ENCODE measurements around the gene SLC25A38. TPM values are rescaled to one million over a fixed set of nuclear protein-coding genes. Genes with fewer than 3 reads are reported as not detected.

Gene SLC25A38
- total and polyA plus RNA-seq, 9 of the 15 experiments (the other 6 are each of a cell fraction or from before 2014, with no cell fraction given) = 13.5 to 51.1 (median 30.6) TPM

DNA sequence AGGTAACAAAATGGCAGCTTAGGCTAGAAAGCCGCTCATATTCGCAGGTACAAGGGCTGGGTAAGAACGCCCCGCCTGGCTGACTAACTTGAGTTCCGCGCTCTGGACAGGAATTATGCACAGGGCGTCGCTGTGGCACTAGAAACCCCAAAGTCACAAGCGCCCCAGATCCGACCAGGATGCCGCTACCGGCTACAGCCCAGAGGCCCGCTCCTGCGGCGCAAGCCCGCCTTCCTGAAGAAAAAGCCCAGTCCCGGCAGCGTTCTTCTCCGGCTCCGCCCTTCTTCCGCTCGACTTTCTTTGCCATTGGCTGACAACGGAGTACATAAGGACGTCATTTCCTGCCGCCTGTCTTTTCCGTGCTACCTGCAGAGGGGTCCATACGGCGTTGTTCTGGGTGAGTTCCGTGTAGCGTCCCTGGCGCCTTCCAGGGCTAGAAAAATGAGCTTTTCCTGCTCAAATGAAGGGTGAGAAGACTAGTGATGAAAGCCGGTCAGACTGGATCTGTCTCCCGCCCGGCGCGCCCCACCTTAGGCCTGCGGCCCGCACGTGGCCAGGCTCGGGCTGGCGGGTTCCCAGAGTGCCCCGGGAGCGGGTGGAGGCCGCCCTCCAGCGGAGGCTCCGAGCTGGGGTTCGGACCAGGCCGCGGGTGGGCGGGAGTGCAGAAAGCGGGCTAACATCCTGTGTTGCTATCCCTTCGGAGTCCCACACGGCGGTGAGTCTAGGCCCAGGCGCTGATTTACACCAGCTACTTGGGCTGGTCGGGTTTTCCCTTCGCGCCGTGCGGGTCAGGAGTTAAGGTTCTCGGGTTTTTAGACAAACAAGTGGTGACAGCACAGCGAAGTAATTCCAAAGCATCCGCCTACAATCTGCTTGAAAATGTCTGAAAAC lies 23.4 kb downstream of the SLC25A38 start, which contains the start of gene RPSA (continued):
- TF ChIP-seq HDAC3 (IDR thresholded peaks at IDR 0.05; ENCODE audit: borderline replicate concordance, partially characterized antibody) = peak; percentile 27
- TF ChIP-seq, protein P1, sequence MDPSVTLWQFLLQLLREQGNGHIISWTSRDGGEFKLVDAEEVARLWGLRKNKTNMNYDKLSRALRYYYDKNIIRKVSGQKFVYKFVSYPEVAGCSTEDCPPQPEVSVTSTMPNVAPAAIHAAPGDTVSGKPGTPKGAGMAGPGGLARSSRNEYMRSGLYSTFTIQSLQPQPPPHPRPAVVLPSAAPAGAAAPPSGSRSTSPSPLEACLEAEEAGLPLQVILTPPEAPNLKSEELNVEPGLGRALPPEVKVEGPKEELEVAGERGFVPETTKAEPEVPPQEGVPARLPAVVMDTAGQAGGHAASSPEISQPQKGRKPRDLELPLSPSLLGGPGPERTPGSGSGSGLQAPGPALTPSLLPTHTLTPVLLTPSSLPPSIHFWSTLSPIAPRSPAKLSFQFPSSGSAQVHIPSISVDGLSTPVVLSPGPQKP (CRISPR knock-in tag; IDR thresholded peaks at IDR 0.05) = no peak
- TF ChIP-seq DDX20 (tag; IDR thresholded peaks at IDR 0.05; ENCODE audit: low read depth) = no peak
- no peak for TF ChIP-seq MBD1 (CRISPR knock-in tag; IDR thresholded peaks at IDR 0.05)
- TF ChIP-seq, protein P2, sequence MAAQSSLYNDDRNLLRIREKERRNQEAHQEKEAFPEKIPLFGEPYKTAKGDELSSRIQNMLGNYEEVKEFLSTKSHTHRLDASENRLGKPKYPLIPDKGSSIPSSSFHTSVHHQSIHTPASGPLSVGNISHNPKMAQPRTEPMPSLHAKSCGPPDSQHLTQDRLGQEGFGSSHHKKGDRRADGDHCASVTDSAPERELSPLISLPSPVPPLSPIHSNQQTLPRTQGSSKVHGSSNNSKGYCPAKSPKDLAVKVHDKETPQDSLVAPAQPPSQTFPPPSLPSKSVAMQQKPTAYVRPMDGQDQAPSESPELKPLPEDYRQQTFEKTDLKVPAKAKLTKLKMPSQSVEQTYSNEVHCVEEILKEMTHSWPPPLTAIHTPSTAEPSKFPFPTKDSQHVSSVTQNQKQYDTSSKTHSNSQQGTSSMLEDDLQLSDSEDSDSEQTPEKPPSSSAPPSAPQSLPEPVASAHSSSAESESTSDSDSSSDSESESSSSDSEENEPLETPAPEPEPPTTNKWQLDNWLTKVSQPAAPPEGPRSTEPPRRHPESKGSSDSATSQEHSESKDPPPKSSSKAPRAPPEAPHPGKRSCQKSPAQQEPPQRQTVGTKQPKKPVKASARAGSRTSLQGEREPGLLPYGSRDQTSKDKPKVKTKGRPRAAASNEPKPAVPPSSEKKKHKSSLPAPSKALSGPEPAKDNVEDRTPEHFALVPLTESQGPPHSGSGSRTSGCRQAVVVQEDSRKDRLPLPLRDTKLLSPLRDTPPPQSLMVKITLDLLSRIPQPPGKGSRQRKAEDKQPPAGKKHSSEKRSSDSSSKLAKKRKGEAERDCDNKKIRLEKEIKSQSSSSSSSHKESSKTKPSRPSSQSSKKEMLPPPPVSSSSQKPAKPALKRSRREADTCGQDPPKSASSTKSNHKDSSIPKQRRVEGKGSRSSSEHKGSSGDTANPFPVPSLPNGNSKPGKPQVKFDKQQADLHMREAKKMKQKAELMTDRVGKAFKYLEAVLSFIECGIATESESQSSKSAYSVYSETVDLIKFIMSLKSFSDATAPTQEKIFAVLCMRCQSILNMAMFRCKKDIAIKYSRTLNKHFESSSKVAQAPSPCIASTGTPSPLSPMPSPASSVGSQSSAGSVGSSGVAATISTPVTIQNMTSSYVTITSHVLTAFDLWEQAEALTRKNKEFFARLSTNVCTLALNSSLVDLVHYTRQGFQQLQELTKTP (IDR thresholded peaks at IDR 0.05; ENCODE audit: low read depth in 1 of 2, partially characterized antibody in 2 of 2) = peak; percentile 35 to 82
- TF ChIP-seq GTF2B (IDR thresholded peaks at IDR 0.05; ENCODE audit: extremely low read depth, insufficient read length) = peak; percentile 83
- peak; percentile 68; the same call in 1 of the 2 replicates for TF ChIP-seq BRD4 (IDR thresholded peaks at IDR 0.05)
- no peak for TF ChIP-seq NR0B1 (IDR thresholded peaks at IDR 0.05; ENCODE audit: partially characterized antibody)
- TF ChIP-seq SIN3B (IDR thresholded peaks at IDR 0.05; ENCODE audit: low read depth) = peak; percentile 90
- peak; percentile 84 for TF ChIP-seq SMAD4 (CRISPR knock-in tag; conservative IDR thresholded peaks at IDR 0.05)
- no peak for TF ChIP-seq HDGF (IDR thresholded peaks at IDR 0.05)
- peak; percentile 97 for TF ChIP-seq GABPA (tag; conservative IDR thresholded peaks at IDR 0.05; ENCODE audit: low read depth)
- peak; percentile 99 for TF ChIP-seq PHF8 (IDR thresholded peaks at IDR 0.05; ENCODE audit: borderline replicate concordance, low read length)
- TF ChIP-seq MTF1 (CRISPR knock-in tag; IDR thresholded peaks at IDR 0.05; ENCODE audit: borderline replicate concordance) = no peak
- TF ChIP-seq ATF3 (IDR thresholded peaks at IDR 0.05) = no peak
- TF ChIP-seq ATF3 (CRISPR knock-in tag; conservative IDR thresholded peaks at IDR 0.05) = peak; percentile 89

Measured in K562 (cell line).